ENCODE data around the gene GANC.
A peak's percentile ranks its signal among the peaks of the same experiment; 100 is the strongest.
"Not testable (repeated sequence)": the region's sequence is repeated elsewhere in the genome, so short reads cannot be mapped to it uniquely, and the experiment has no call there.

The GANC gene

GRCh38 chr15:42272939-42273899, at the start of gene GANC, which contains the start of gene TMEM87A:
Gene GANC, plus strand, starts transcription at chr15:42273201. Its CDS starts 1,281 bp downstream, at chr15:42274482.
Gene TMEM87A, minus strand, starts transcription at chr15:42273433. Its CDS starts 35 bp downstream, at chr15:42273398.
- DNase-seq (ENCODE audit: low read depth): peak; percentile 91

GRCh38 chr15:42226648-42227047, 46.4 kb upstream of the GANC start:
- no peak for DNase-seq (ENCODE audit: low read depth)

- no peak for DNase-seq (ENCODE audit: low read depth)
Measured at GRCh38 chr15:42228036-42228435, 45.0 kb upstream of the GANC start.

GRCh38 chr15:42228981-42229380, 44.0 kb upstream of the GANC start:
- not testable (repeated sequence) for DNase-seq (ENCODE audit: low read depth)

- DNase-seq (ENCODE audit: low read depth): no peak
Measured at GRCh38 chr15:42231088-42231487, 41.9 kb upstream of the GANC start.

- no peak for DNase-seq (ENCODE audit: low read depth)
Measured at GRCh38 chr15:42232606-42233005, 40.4 kb upstream of the GANC start.

- DNase-seq (ENCODE audit: low read depth): no peak
Measured at GRCh38 chr15:42233107-42233506, 39.9 kb upstream of the GANC start.

- no peak for DNase-seq (ENCODE audit: low read depth)
Measured at GRCh38 chr15:42239528-42240182, 33.3 kb upstream of the GANC start.

- DNase-seq (ENCODE audit: low read depth): no peak
Measured at GRCh38 chr15:42240823-42241222, 32.2 kb upstream of the GANC start.

GRCh38 chr15:42253300-42253699, 19.7 kb upstream of the GANC start:
- no peak for DNase-seq (ENCODE audit: low read depth)

GRCh38 chr15:42264795-42265194, 8.2 kb upstream of the GANC start:
- DNase-seq (ENCODE audit: low read depth): no peak

GRCh38 chr15:42267286-42267685, 5.7 kb upstream of the GANC start:
- DNase-seq (ENCODE audit: low read depth): no peak

GRCh38 chr15:42270551-42270950, 2.5 kb upstream of the GANC start:
- DNase-seq (ENCODE audit: low read depth): no peak

- no peak for DNase-seq (ENCODE audit: low read depth)
Measured at GRCh38 chr15:42270996-42271395, 2.0 kb upstream of the GANC start.

GRCh38 chr15:42273900-42274701, 1.1 kb downstream of the GANC start:
- peak; percentile 42 for DNase-seq (ENCODE audit: low read depth)

- DNase-seq (ENCODE audit: low read depth): no peak
Measured at GRCh38 chr15:42274702-42274989, 1.6 kb downstream of the GANC start.

GRCh38 chr15:42275780-42276391, 2.9 kb downstream of the GANC start:
- DNase-seq (ENCODE audit: low read depth): no peak

- no peak for DNase-seq (ENCODE audit: low read depth)
Measured at GRCh38 chr15:42276762-42277161, 3.8 kb downstream of the GANC start.

- no peak for DNase-seq (ENCODE audit: low read depth)
Measured at GRCh38 chr15:42279234-42279723, 6.3 kb downstream of the GANC start.

GRCh38 chr15:42282344-42282743, 9.3 kb downstream of the GANC start:
- DNase-seq (ENCODE audit: low read depth): no peak

- DNase-seq (ENCODE audit: low read depth): no peak
Measured at GRCh38 chr15:42282926-42283325, 9.9 kb downstream of the GANC start.

GRCh38 chr15:42283671-42284070, 10.7 kb downstream of the GANC start:
- no peak for DNase-seq (ENCODE audit: low read depth)
